GM10248 (cell line): Measurements from ENCODE around the gene IDE.

Source experiments
- CTCF ChIA-PET: fragments of 300-600 bp; sonication (Branson Sonifier 250); formaldehyde crosslinking; extraction: SDS; loops from one replicate; lab custom pipeline; 2021; ENCODE audit warnings: antibody characterized with exemption; lab: Yijun Ruan, JAX
- POLR2A ChIA-PET: fragments of 350-650 bp; sonication (Branson Sonifier 250); formaldehyde crosslinking; extraction: SDS; loops from one replicate; lab custom pipeline; 2020; ENCODE audit warnings: antibody characterized with exemption; lab: Yijun Ruan, JAX
- DNase-seq: peaks from one replicate; pipeline ENCODE4 v3.0.0; 2012; ENCODE audit errors: extremely low spot score
- TF ChIP-seq, protein P1 (sequence below): IDR thresholded peaks from 2 replicates; pipeline ENCODE4 v1.5.1; 2012; ENCODE audit warnings: mild to moderate bottlenecking, low read depth; ENCODE audit errors: extremely low read depth, missing control alignments, control extremely low read depth

IDE gene

DNA sequence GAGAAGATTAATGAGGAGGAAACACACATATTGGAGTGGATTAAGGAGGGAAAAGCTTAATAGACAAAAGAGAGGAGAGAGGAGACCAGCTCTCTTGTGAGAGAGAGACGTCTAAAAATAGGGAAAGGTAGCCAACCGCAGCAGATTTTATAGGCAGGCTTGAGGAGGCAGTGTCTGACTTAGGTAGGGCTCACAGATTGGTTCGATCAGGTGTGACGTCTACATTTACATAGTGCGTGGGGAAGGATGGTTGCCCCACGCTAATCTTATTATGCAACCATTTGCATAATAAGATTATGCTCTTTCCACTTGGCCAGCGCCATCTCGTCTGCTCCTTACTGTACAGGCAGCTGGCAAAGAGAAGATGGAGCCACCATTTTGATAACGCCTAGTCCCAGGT, 160.9 kb downstream of the IDE start:
- POLR2A ChIA-PET, result no interaction called here
- DNase-seq, result no peak

DNA sequence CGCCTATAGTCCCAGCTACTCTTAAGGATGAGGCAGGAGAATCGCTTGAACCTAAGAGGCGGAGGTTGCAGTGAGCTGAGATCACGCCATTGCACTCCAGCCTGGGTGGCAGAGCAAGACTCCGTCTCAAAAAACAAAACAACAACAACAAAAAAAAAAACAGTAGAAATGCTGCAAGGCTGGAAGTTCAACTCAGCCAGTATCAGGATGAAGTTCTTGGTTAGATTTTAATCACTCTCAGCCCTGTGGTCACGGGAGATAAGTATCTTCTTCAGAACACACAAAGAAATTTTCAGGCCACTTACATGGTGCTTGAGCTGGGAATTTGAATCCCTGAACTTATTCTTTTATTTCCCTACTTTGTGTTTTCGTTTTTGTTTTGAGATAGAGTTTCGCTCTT, 162.5 kb downstream of the IDE start:
- TF ChIP-seq, protein P1, sequence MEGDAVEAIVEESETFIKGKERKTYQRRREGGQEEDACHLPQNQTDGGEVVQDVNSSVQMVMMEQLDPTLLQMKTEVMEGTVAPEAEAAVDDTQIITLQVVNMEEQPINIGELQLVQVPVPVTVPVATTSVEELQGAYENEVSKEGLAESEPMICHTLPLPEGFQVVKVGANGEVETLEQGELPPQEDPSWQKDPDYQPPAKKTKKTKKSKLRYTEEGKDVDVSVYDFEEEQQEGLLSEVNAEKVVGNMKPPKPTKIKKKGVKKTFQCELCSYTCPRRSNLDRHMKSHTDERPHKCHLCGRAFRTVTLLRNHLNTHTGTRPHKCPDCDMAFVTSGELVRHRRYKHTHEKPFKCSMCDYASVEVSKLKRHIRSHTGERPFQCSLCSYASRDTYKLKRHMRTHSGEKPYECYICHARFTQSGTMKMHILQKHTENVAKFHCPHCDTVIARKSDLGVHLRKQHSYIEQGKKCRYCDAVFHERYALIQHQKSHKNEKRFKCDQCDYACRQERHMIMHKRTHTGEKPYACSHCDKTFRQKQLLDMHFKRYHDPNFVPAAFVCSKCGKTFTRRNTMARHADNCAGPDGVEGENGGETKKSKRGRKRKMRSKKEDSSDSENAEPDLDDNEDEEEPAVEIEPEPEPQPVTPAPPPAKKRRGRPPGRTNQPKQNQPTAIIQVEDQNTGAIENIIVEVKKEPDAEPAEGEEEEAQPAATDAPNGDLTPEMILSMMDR, result no peak
- no peak for DNase-seq
- ChIA-PET CTCF (interaction anchor here (1.5 kb wide), 1 partner anchor 9 kb away, joined by 3 read pairs; no protein-coding TSS in a partner anchor), POLR2A (no interaction called here)

More for the DNA sequence above, 160.9 kb downstream of the IDE start:
- TF ChIP-seq, protein P1, result no peak
- CTCF ChIA-PET, result no interaction called here

GRCh38 chr10:92410501-92410900, 163.4 kb downstream of the IDE start:
- TF ChIP-seq, protein P1, result no peak
- POLR2A ChIA-PET, result no interaction called here
- no peak for DNase-seq
- CTCF ChIA-PET, result interaction anchor here (1.5 kb wide), 1 partner anchor 10 kb away, joined by 3 read pairs; no protein-coding TSS in a partner anchor

DNA sequence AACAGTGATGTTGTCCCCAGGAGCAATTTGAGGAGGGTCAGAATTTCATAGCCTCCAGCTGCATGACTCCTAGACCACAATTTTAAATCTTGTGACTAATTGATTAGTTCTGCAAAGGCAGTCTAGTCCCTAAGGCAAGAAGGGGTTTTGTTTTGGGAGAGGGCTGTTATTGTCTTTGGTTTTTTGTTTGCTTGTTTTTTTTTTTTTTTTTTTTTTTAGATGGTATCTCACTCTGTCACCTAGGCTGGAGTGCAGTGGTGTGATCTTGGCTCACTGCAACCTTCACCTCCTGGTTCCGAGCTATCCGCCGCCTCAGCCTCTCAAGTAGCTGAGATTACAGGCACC, 165.9 kb downstream of the IDE start:
- POLR2A ChIA-PET, result no interaction called here
- no peak for DNase-seq
- CTCF ChIA-PET, result no interaction called here
- TF ChIP-seq, protein P1, result no peak

- POLR2A ChIA-PET, result interaction anchor here (0.6 kb wide), 1 partner anchor 457 kb away, joined by 13 read pairs; no protein-coding TSS in a partner anchor
- no peak for DNase-seq
- TF ChIP-seq, protein P1, result no peak
- CTCF ChIA-PET, result no interaction called here
Observed at GRCh38 chr10:92407305-92408016, 166.4 kb downstream of the IDE start.

DNA sequence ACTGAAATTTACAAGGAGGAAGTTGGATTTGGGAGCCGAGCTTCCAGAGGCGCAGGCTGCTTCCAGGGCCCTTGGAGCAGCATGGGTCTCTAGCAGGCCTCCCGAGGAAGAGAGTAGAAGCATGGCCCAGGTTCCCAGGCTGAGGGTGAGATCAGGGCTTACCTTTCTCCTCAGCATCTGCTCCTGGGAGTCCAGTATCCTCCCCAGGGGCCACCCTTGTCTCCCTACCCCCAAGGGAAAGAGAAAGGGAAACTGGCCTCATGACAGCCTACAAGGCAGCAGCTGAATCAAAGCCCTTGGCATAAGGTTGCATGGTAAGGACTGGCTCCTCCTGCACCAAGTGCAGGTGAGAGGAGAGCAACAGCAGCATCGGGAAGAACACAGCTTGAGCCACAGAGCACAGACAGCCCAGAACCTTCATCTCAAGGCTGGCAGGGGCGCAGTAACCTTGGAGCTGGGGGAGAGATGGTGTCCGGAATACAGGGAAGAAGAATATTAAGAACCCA, 168.4 kb downstream of the IDE start:
- TF ChIP-seq, protein P1, result no peak
- DNase-seq, result no peak
- POLR2A ChIA-PET, result interaction anchor here (0.5 kb wide), 1 partner anchor 83 kb away, joined by 6 read pairs; no protein-coding TSS in a partner anchor
- CTCF ChIA-PET, result interaction anchor here (1.2 to 1.3 kb wide), 2 partner anchors 25 to 86 kb away, joined by 3 read pairs; no protein-coding TSS in a partner anchor
